Caco-2 (cell line): ENCODE measurements around the gene HOXB7. TPM values are rescaled to one million over a fixed set of nuclear protein-coding genes. Genes with fewer than 3 reads are reported as not detected.

ENCODE experiments used
- BruUV-seq: library from RNA; stranded (reverse); fragments of 400-500 nt; replicated peaks from 2 replicates; lab custom pipeline; 2021; lab: Mats Ljungman, UMichigan
- CTCF ChIA-PET: fragments of 300-600 bp; sonication (Branson Sonifier 250); formaldehyde crosslinking; loops from one replicate; lab custom pipeline; 2022; ENCODE audit warnings: antibody characterized with exemption; lab: Charles Lee
- POLR2A ChIA-PET: fragments of 300-600 bp; sonication (Branson Sonifier 250); formaldehyde crosslinking; loops from one replicate; lab custom pipeline; 2022; ENCODE audit warnings: antibody characterized with exemption; lab: Charles Lee
- DNase-seq, 2 experiments: peaks; one replicate each; pipeline versions ENCODE4 v3.0.0 to v3.0.0-alpha.2; 2020 to 2022
- H3K27me3 ChIP-seq: replicated peaks from 2 replicates; pipeline ENCODE4 v1.6.0; 2011; ENCODE audit warnings: low read length; ENCODE audit not compliant: control insufficient read depth, insufficient read depth
- H3K36me3 ChIP-seq: 2 replicates; pipeline ENCODE4 v1.5.1; 2011; ENCODE audit warnings: low read length; ENCODE audit not compliant: control insufficient read depth, insufficient read depth
- H3K4me1 ChIP-seq: fragments of 250-450 bp; sonication (Bioruptor Pico); 2 replicates; pipeline ENCODE4 v1.5.1; 2020; ENCODE audit warnings: mild to moderate bottlenecking
- H3K4me3 ChIP-seq: 2 replicates; pipeline ENCODE4 v1.5.1; 2011; ENCODE audit warnings: low read depth, mild to moderate bottlenecking, control low read depth, low read length
- H3K9me3 ChIP-seq: fragments of 250-450 bp; sonication (Bioruptor Pico); 2 replicates; pipeline ENCODE4 v1.5.1; 2020; ENCODE audit warnings: mild to moderate bottlenecking, moderate library complexity
- H3K27ac Mint-ChIP-seq: one replicate; pipeline ENCODE4 v1.8.0; 2022; ENCODE audit warnings: mixed read lengths; ENCODE audit not compliant: unreplicated experiment
- H3K27me3 Mint-ChIP-seq: one replicate; pipeline ENCODE4 v1.8.0; 2022; ENCODE audit warnings: mixed read lengths; ENCODE audit not compliant: insufficient read depth, unreplicated experiment
- H3K36me3 Mint-ChIP-seq: one replicate; pipeline ENCODE4 v1.8.0; 2022; ENCODE audit warnings: mild to moderate bottlenecking, mixed read lengths; ENCODE audit not compliant: insufficient read depth, unreplicated experiment
- H3K4me1 Mint-ChIP-seq: one replicate; pipeline ENCODE4 v1.8.0; 2022; ENCODE audit warnings: low read depth, mixed read lengths; ENCODE audit not compliant: unreplicated experiment
- H3K4me3 Mint-ChIP-seq: one replicate; pipeline ENCODE4 v1.8.0; 2022; ENCODE audit warnings: mild to moderate bottlenecking, moderate library complexity, mixed read lengths; ENCODE audit not compliant: unreplicated experiment
- H3K9me3 Mint-ChIP-seq: one replicate; pipeline ENCODE4 v1.8.0; 2022; ENCODE audit warnings: mixed read lengths; ENCODE audit not compliant: unreplicated experiment
- CTCF ChIP-seq, 2 experiments: fragments of 200-600 bp in 1 of 2; IDR thresholded peaks; 1 replicate in 1 of 2; 2 replicates in 1 of 2; pipeline versions ENCODE4 v1.5.1 to v1.8.0; 2011 to 2022; ENCODE audit warnings: antibody characterized with exemption in 1 of 2, control low read depth in 1 of 2, inconsistent platforms in 1 of 2, low read depth in 1 of 2, low read length in 1 of 2, mild to moderate bottlenecking in 1 of 2, moderate library complexity in 1 of 2; ENCODE audit not compliant: insufficient read depth in 1 of 2, severe bottlenecking in 1 of 2, unreplicated experiment in 1 of 2
- intact Hi-C: fragments of 100-400 bp; cut with micrococcal nuclease; formaldehyde crosslinking; loops from one replicate; pipeline ENCODE4 v1.10.0; 2022; ENCODE audit not compliant: unreplicated experiment
- total RNA-seq: library from RNA; stranded (reverse); gene quantifications from 2 replicates; pipeline ENCODE4 v1.2.3, GENCODE V29; 2022

HOXB7 gene
- total RNA-seq, 1 experiment from 2014 or later = 28.2 TPM

GRCh38 chr17:48597528-48597777 lies 13.4 kb downstream of the HOXB7 start:
- Histone ChIP-seq H3K4me1 (peaks cover 40% of the 10 kb centered on the region), H3K27me3 (peaks cover 4% of the 10 kb centered on the region), H3K9me3 (no peaks in the 10 kb centered on the region), H3K4me3 (peak overlapping the region; percentile 52), H3K36me3 (no peaks in the 10 kb centered on the region)
- BruUV-seq = no TSS peak
- CTCF ChIA-PET = interaction anchor here (0.6 kb wide), 1 partner anchor 455 kb away, joined by 3 read pairs; no protein-coding TSS in a partner anchor
- H3K9me3 Mint-ChIP-seq = no peaks in the 10 kb centered on the region
- no peak overlapping the region for H3K27ac Mint-ChIP-seq
- no peak for DNase-seq
- peaks cover 34% of the 10 kb centered on the region for H3K4me1 Mint-ChIP-seq
- H3K27me3 Mint-ChIP-seq = peaks cover 18% of the 10 kb centered on the region
- TF ChIP-seq CTCF (IDR thresholded peaks at IDR 0.05; ENCODE audit: insufficient read depth in 1 of 2, low read depth in 1 of 2, low read length in 1 of 2, severe bottlenecking in 1 of 2, unreplicated experiment in 1 of 2) = no peak
- H3K36me3 Mint-ChIP-seq = no peaks in the 10 kb centered on the region
- peak overlapping the region; percentile 86 for H3K4me3 Mint-ChIP-seq
- intact Hi-C loops = no loop called here
- POLR2A ChIA-PET = no interaction called here

- Histone ChIP-seq H3K27me3 (peaks cover 4% of the 10 kb centered on the region), H3K36me3 (no peaks in the 10 kb centered on the region), H3K9me3 (no peaks in the 10 kb centered on the region), H3K4me3 (no peak overlapping the region), H3K4me1 (peaks cover 38% of the 10 kb centered on the region)
- Mint-ChIP-seq H3K4me3 (peak overlapping the region; percentile 86), H3K27me3 (peaks cover 18% of the 10 kb centered on the region), H3K27ac (no peak overlapping the region), H3K36me3 (no peaks in the 10 kb centered on the region), H3K9me3 (no peaks in the 10 kb centered on the region), H3K4me1 (peaks cover 34% of the 10 kb centered on the region)
- TF ChIP-seq CTCF (IDR thresholded peaks at IDR 0.05; ENCODE audit: insufficient read depth in 1 of 2, low read depth in 1 of 2, low read length in 1 of 2, severe bottlenecking in 1 of 2, unreplicated experiment in 1 of 2) = no peak
- intact Hi-C loops = no loop called here
- no peak for DNase-seq
- BruUV-seq = no TSS peak
- CTCF ChIA-PET = interaction anchor here (0.6 to 1.3 kb wide), 2 partner anchors 9 to 454 kb away, joined by 3 read pairs; no protein-coding TSS in a partner anchor
- POLR2A ChIA-PET = interaction anchor here (0.6 kb wide), 1 partner anchor 549 kb away, joined by 3 read pairs; the partner anchor contains the start of gene NFE2L1
These were observed 13.9 kb downstream of the HOXB7 start for GRCh38 chr17:48596735-48597527.

- peaks cover 32% of the 10 kb centered on the region for H3K4me1 Mint-ChIP-seq
- ChIA-PET POLR2A (interaction anchor here (0.6 kb wide), 1 partner anchor 548 kb away, joined by 3 read pairs; the partner anchor contains the start of gene NFE2L1), CTCF (interaction anchor here (0.7 to 1.3 kb wide), 3 partner anchors 9 to 197 kb away, joined by 3 to 4 read pairs (median 3); no protein-coding TSS in a partner anchor)
These were observed 14.7 kb downstream of the HOXB7 start for GRCh38 chr17:48596000-48596734.

More at GRCh38 chr17:48596000-48596734, 14.7 kb downstream of the HOXB7 start:
- Mint-ChIP-seq H3K36me3 (no peaks in the 10 kb centered on the region), H3K27me3 (peaks cover 18% of the 10 kb centered on the region), H3K4me3 (no peak overlapping the region), H3K9me3 (no peaks in the 10 kb centered on the region), H3K27ac (no peak overlapping the region)
- Histone ChIP-seq H3K4me1 (peaks cover 30% of the 10 kb centered on the region), H3K4me3 (no peak overlapping the region), H3K27me3 (peaks cover 4% of the 10 kb centered on the region), H3K36me3 (no peaks in the 10 kb centered on the region), H3K9me3 (no peaks in the 10 kb centered on the region)
- BruUV-seq = no TSS peak
- no peak for DNase-seq
- no peak for TF ChIP-seq CTCF (IDR thresholded peaks at IDR 0.05; ENCODE audit: insufficient read depth in 1 of 2, low read depth in 1 of 2, low read length in 1 of 2, severe bottlenecking in 1 of 2, unreplicated experiment in 1 of 2)
- intact Hi-C loops = no loop called here
